Measurements from ENCODE around the gene MT1X. TPM values are rescaled to one million over a fixed set of nuclear protein-coding genes. Genes with fewer than 3 reads are reported as not detected.
A peak's percentile ranks its signal among the peaks of the same experiment; 100 is the strongest.

MT1X gene
- total and polyA plus RNA-seq, 2 of the 13 experiments (the other 11 are each of a cell fraction or from before 2014, with no cell fraction given): 19.7 to 288 TPM

DNA sequence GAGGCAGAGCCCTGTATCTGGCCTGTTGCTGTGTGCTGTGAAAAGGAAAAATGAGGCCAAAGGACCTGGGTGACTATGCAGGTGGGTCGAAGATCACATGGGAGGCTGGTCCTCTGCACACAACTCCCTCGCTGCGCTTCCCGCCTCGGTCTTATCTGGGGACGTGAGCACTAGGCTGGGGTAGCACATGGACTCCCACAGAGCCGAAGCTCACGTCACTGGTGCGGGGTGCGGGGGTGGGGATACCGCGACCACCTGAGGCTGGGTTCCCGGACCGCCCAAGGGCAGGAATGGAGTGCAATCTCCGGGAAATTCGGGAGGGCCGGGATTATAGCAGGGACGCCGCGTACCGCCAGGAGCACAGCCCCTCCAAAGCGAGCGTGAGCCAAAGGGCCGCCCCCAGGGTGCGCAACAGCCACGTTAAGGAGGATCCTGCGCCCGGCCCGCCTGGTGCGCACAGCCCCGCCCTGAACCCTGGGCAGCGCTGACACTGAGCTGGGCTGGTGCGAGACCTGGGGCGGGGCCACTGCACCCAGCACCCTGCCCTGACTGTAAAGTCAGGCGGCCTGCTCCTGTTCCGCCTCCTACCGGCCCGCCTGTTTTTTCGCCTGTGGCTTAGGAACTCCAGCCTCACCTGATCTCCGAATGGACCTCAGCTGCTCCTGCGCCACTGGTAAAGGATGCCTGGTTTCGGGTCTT lies 39.0 kb upstream of the MT1X start (continued):
- TF ChIP-seq, protein P1, sequence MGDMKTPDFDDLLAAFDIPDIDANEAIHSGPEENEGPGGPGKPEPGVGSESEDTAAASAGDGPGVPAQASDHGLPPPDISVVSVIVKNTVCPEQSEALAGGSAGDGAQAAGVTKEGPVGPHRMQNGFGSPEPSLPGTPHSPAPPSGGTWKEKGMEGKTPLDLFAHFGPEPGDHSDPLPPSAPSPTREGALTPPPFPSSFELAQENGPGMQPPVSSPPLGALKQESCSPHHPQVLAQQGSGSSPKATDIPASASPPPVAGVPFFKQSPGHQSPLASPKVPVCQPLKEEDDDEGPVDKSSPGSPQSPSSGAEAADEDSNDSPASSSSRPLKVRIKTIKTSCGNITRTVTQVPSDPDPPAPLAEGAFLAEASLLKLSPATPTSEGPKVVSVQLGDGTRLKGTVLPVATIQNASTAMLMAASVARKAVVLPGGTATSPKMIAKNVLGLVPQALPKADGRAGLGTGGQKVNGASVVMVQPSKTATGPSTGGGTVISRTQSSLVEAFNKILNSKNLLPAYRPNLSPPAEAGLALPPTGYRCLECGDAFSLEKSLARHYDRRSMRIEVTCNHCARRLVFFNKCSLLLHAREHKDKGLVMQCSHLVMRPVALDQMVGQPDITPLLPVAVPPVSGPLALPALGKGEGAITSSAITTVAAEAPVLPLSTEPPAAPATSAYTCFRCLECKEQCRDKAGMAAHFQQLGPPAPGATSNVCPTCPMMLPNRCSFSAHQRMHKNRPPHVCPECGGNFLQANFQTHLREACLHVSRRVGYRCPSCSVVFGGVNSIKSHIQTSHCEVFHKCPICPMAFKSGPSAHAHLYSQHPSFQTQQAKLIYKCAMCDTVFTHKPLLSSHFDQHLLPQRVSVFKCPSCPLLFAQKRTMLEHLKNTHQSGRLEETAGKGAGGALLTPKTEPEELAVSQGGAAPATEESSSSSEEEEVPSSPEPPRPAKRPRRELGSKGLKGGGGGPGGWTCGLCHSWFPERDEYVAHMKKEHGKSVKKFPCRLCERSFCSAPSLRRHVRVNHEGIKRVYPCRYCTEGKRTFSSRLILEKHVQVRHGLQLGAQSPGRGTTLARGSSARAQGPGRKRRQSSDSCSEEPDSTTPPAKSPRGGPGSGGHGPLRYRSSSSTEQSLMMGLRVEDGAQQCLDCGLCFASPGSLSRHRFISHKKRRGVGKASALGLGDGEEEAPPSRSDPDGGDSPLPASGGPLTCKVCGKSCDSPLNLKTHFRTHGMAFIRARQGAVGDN (CRISPR knock-in tag; IDR thresholded peaks at IDR 0.05): peak; percentile 96
- peak; percentile 73; the same call in 1 of the 2 replicates for TF ChIP-seq GLI4 (CRISPR knock-in tag; IDR thresholded peaks at IDR 0.05; ENCODE audit: borderline replicate concordance)
- TF ChIP-seq IRF2 (CRISPR knock-in tag; IDR thresholded peaks at IDR 0.05): no peak
- peak; percentile 45; the same call in 1 of the 2 replicates for TF ChIP-seq ZNF564 (CRISPR knock-in tag; IDR thresholded peaks at IDR 0.05)
- TF ChIP-seq, protein P2, sequence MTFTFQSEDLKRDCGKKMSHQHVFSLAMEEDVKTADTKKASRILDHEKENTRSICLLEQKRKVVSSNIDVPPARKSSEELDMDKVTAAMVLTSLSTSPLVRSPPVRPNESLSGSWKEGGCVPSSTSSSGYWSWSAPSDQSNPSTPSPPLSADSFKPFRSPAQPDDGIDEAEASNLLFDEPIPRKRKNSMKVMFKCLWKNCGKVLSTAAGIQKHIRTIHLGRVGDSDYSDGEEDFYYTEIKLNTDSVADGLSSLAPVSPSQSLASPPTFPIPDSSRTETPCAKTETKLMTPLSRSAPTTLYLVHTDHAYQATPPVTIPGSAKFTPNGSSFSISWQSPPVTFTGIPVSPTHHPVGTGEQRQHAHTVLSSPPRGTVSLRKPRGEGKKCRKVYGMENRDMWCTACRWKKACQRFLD (CRISPR knock-in tag; IDR thresholded peaks at IDR 0.05; ENCODE audit: borderline replicate concordance): peak; percentile 52; the same call in 1 of the 2 replicates
- TF ChIP-seq RXRA (CRISPR knock-in tag; IDR thresholded peaks at IDR 0.05): 0 out of 2 replicates have a peak, but pooled peaks have one; percentile 36
- TF ChIP-seq PAWR (CRISPR knock-in tag; IDR thresholded peaks at IDR 0.05; ENCODE audit: borderline replicate concordance): no peak
- TF ChIP-seq FOXA1 (IDR thresholded peaks at IDR 0.05): no peak
- TF ChIP-seq FOXA1 (CRISPR knock-in tag; IDR thresholded peaks at IDR 0.05): no peak
- no peak for TF ChIP-seq ZNF460 (CRISPR knock-in tag; IDR thresholded peaks at IDR 0.05; ENCODE audit: borderline replicate concordance)
- TF ChIP-seq HNF4G (IDR thresholded peaks at IDR 0.05; ENCODE audit: borderline replicate concordance, low read depth, low read length): no peak
- TF ChIP-seq HNF4G (CRISPR knock-in tag; IDR thresholded peaks at IDR 0.05; ENCODE audit: borderline replicate concordance, low read depth): peak; percentile 21; the same call in 1 of the 2 replicates
- TF ChIP-seq, protein P3, sequence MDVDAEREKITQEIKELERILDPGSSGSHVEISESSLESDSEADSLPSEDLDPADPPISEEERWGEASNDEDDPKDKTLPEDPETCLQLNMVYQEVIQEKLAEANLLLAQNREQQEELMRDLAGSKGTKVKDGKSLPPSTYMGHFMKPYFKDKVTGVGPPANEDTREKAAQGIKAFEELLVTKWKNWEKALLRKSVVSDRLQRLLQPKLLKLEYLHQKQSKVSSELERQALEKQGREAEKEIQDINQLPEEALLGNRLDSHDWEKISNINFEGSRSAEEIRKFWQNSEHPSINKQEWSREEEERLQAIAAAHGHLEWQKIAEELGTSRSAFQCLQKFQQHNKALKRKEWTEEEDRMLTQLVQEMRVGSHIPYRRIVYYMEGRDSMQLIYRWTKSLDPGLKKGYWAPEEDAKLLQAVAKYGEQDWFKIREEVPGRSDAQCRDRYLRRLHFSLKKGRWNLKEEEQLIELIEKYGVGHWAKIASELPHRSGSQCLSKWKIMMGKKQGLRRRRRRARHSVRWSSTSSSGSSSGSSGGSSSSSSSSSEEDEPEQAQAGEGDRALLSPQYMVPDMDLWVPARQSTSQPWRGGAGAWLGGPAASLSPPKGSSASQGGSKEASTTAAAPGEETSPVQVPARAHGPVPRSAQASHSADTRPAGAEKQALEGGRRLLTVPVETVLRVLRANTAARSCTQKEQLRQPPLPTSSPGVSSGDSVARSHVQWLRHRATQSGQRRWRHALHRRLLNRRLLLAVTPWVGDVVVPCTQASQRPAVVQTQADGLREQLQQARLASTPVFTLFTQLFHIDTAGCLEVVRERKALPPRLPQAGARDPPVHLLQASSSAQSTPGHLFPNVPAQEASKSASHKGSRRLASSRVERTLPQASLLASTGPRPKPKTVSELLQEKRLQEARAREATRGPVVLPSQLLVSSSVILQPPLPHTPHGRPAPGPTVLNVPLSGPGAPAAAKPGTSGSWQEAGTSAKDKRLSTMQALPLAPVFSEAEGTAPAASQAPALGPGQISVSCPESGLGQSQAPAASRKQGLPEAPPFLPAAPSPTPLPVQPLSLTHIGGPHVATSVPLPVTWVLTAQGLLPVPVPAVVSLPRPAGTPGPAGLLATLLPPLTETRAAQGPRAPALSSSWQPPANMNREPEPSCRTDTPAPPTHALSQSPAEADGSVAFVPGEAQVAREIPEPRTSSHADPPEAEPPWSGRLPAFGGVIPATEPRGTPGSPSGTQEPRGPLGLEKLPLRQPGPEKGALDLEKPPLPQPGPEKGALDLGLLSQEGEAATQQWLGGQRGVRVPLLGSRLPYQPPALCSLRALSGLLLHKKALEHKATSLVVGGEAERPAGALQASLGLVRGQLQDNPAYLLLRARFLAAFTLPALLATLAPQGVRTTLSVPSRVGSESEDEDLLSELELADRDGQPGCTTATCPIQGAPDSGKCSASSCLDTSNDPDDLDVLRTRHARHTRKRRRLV (CRISPR knock-in tag; IDR thresholded peaks at IDR 0.05): 0 out of 2 replicates have a peak, but pooled peaks have one; percentile 29
- TF ChIP-seq ZNF557 (CRISPR knock-in tag; IDR thresholded peaks at IDR 0.05): 0 out of 2 replicates have a peak, but pooled peaks have one; percentile 38
- TF ChIP-seq ZNF572 (CRISPR knock-in tag; IDR thresholded peaks at IDR 0.05): peak; percentile 83; the same call in 1 of the 2 replicates
- TF ChIP-seq, protein P4, sequence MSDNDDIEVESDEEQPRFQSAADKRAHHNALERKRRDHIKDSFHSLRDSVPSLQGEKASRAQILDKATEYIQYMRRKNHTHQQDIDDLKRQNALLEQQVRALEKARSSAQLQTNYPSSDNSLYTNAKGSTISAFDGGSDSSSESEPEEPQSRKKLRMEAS (IDR thresholded peaks at IDR 0.05): peak; percentile 69; the same call in 1 of the 2 replicates

Measured in HepG2 (cell line).